ENCODE results near the gene CDK6.

Gene CDK6

DNA sequence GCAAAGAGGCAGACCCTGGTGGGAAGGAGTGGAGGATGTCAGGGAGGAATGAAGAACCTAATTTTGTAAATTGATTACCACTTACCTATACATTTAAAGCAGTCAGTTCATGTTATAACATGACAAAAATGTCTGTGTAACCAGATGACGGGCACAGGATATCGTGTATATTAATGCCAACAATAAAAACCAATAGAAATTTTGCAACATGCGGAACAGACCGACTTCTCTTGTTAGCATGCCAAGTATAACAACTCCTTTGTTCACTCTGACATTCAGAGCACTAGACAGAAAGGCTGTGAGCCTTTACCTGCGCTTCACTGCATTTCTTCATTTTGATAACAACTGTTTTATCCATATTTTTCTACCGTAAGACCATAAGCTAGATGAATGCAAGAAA, 29.9 kb downstream of the CDK6 start:
- ChIA-PET POLR2A (no interaction called here), CTCF (no interaction called here)
- TF ChIP-seq, protein P1, sequence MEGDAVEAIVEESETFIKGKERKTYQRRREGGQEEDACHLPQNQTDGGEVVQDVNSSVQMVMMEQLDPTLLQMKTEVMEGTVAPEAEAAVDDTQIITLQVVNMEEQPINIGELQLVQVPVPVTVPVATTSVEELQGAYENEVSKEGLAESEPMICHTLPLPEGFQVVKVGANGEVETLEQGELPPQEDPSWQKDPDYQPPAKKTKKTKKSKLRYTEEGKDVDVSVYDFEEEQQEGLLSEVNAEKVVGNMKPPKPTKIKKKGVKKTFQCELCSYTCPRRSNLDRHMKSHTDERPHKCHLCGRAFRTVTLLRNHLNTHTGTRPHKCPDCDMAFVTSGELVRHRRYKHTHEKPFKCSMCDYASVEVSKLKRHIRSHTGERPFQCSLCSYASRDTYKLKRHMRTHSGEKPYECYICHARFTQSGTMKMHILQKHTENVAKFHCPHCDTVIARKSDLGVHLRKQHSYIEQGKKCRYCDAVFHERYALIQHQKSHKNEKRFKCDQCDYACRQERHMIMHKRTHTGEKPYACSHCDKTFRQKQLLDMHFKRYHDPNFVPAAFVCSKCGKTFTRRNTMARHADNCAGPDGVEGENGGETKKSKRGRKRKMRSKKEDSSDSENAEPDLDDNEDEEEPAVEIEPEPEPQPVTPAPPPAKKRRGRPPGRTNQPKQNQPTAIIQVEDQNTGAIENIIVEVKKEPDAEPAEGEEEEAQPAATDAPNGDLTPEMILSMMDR (IDR thresholded peaks at IDR 0.05; ENCODE audit: control extremely low read depth, extremely low read depth, low read depth, missing control alignments) = no peak
- DNase-seq (ENCODE audit: extremely low spot score) = no peak

DNA sequence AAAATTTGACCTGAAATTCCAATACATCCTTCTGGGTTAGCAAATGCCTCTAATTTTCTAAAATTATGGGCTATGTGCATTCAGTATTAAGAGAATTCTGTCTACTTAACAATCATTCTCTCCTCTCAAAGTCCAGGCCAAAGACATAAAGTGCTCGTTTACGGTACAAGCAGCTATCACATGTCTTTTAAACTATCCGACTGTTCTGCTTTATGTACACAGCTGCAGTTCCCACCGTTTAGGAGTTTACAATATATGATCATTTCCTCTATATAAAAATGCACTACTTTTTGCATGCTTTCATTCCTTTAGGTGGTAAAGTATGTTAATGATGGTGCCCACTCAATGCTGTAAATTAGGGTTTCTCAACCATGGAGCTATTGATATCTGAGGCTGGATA, 34.0 kb downstream of the CDK6 start:
- TF ChIP-seq, protein P1 (IDR thresholded peaks at IDR 0.05; ENCODE audit: control extremely low read depth, extremely low read depth, low read depth, missing control alignments) = no peak
- DNase-seq (ENCODE audit: extremely low spot score) = no peak
- POLR2A ChIA-PET = no interaction called here
- CTCF ChIA-PET = interaction anchor here (1.1 to 3.8 kb wide), 7 partner anchors 9 to 31 kb away, joined by 3 to 11 read pairs (median 7); no protein-coding TSS in a partner anchor

DNA sequence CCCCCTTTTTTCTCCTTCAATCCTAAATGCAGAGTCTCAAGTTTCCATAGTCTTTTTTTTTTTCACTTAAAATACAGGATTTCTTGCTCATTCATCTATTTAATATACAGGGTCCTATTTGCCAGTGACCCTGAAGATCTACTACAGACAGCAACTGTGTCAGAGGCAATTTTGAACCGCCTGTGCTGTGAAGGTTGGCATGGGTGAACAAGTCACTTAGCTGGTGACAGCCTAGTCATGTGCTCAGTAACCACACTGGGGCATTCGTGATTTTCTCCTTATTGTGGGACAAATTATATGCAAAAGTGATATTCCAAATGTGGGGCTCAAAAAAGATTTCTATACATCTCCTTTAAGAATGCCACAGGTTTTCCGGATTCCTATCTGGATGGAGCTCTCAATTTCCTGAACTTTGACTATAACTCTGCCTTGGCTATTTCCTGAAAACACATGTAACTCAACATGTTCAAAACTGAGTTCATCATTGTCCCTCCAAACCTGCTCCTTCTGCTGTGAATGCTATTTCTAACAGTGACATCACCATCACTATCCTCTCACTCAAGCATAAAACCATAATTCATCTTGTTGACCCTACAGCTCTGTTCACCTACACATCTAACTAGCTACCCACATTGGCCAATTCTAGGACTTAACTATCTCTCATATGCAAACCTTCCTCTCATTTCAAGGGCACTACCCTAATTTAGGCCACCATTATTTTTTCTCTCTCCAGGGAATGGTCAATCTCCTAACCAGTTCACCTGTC, 36.7 kb downstream of the CDK6 start:
- TF ChIP-seq, protein P1 (IDR thresholded peaks at IDR 0.05; ENCODE audit: control extremely low read depth, extremely low read depth, low read depth, missing control alignments) = no peak
- ChIA-PET POLR2A (no interaction called here), CTCF (interaction anchor here (2.4 kb wide), 1 partner anchor 16 kb away, joined by 7 read pairs; no protein-coding TSS in a partner anchor)
- no peak for DNase-seq (ENCODE audit: extremely low spot score)

DNA sequence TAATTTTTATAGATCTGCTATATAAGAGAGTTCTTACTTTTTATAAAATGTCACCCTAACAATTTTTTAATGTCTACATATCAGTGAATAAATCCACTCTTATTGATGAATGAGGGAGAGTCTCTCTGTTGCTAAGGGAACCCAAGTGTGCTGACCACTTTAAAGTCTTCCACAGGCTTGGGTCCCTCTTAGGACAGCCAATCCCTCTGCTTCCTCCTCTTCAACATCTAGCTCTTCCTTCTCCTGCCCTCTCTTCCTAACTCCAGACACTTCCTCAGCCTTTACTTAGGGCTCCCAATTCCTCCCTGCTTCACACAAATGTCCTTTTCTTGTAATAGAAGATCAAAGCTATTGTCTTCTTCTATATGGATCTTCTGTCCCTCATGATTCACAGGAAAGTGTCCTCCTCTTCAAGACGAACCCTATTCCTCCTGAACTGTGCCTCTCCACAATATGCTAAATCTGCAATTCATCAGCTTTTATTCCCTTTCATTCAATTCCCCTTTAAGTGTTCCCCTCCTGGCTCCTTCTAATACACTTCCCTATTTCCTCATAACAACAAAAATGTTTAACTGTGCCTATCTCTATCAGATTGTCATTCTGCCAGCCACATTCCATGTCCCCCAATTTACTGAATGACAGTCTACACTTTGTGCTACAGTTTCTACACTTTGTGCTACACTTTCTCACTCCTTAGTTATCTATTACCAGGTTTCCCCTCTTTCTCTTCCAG, 37.7 kb downstream of the CDK6 start:
- TF ChIP-seq, protein P1 (IDR thresholded peaks at IDR 0.05; ENCODE audit: control extremely low read depth, extremely low read depth, low read depth, missing control alignments) = no peak
- POLR2A ChIA-PET = no interaction called here
- DNase-seq (ENCODE audit: extremely low spot score) = no peak
- CTCF ChIA-PET = interaction anchor here (1.0 to 1.4 kb wide), 4 partner anchors 13 to 57 kb away, joined by 3 to 4 read pairs (median 3); no protein-coding TSS in a partner anchor

DNA sequence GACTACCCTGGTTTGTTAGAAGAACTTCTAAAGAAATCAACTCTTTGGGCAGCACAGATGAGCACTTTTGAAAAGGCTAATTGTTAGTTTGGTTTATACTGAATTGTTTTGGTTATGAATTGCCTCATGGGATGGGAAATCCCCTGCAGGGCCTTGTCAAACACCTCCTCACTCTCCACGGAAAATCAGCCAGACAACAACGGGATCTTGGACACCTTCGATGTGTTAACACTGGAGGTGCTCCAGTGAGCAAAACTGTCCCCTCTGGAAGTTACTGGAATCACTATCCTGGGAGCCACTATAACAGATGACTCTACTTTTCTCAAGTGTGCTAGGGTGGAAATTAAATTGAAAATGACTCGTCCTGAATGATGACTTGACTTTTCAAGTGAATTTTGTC, 38.7 kb downstream of the CDK6 start:
- ChIA-PET POLR2A (no interaction called here), CTCF (interaction anchor here (1.0 to 1.4 kb wide), 3 partner anchors 12 to 56 kb away, joined by 3 to 4 read pairs (median 3); no protein-coding TSS in a partner anchor)
- TF ChIP-seq, protein P1 (IDR thresholded peaks at IDR 0.05; ENCODE audit: control extremely low read depth, extremely low read depth, low read depth, missing control alignments) = no peak
- DNase-seq (ENCODE audit: extremely low spot score) = peak; percentile 13

DNA sequence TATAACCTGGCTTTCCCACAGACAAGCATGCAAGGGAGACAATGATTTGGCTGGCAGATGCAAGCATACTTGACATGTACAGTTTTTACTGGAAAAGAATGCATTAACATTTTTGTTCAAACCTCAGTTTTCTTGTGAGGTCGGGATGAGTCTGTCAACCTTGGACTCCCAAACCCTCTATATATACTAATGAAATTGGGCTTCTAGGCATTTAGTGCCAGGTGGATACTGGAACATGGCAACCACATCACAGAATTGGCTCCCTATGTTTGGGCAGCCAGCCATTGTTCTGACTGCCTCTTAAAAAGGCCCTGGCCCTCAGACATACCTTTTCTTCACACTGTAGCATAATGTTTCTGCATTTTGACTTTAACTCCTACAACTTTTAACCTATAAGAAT, 39.1 kb downstream of the CDK6 start:
- ChIA-PET POLR2A (no interaction called here), CTCF (interaction anchor here (1.3 kb wide), 1 partner anchor 12 kb away, joined by 3 read pairs; no protein-coding TSS in a partner anchor)
- TF ChIP-seq, protein P1 (IDR thresholded peaks at IDR 0.05; ENCODE audit: control extremely low read depth, extremely low read depth, low read depth, missing control alignments) = no peak
- no peak for DNase-seq (ENCODE audit: extremely low spot score)

Data from GM10248 (cell line).